Measurements from ENCODE around the gene POLR1E. TPM values are rescaled to one million over a fixed set of nuclear protein-coding genes. Genes with fewer than 3 reads are reported as not detected.

Gene POLR1E
- total and polyA plus RNA-seq, 2 of the 8 experiments (the other 6 are each of a cell fraction or from before 2014, with no cell fraction given): 16.0 to 40.0 TPM

DNA sequence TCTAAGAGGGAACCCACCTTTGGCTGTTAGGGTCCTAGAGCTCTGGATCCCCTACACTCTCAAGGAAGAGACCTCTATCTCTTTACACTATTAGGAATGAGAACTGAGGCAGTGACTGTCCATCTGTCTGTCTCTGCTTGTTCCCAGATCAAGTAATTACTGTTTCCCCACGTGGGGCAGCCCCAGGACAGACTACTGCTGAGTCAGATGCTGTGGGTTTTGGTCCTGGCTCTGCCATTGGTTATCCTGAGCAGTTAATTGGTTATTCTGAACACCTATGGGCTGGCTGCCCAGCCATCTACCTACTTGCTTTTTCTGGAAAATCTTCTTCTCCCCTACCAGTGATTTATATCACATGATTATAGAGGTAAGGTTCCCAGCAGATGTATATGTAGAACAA lies 57.1 kb downstream of the POLR1E start:
- Histone ChIP-seq H3K4me2 (ENCODE audit: insufficient read depth in 1 of 2, low read depth in 2 of 2, low read length in 2 of 2) (no peak overlapping the region), H3K4ac (replicated peaks; ENCODE audit: insufficient read length, low read depth, low read length) (no peak overlapping the region), H2BK15ac (ENCODE audit: low read length) (no peak overlapping the region), H3K23me2 (ENCODE audit: low read depth, low read length) (no peaks in the 10 kb centered on the region), H4K20me1 (replicated peaks in 1 of 2; ENCODE audit: control insufficient read depth in 1 of 2, insufficient read depth in 2 of 2, low read length in 2 of 2) (peaks cover 0 to 8% of the 10 kb centered on the region in 2 experiments), H3K9ac (replicated peaks in 1 of 4; ENCODE audit: extremely low read depth in 1 of 4, low read depth in 3 of 4, low read length in 3 of 4) (no peak overlapping the region), H2AK5ac (ENCODE audit: low read depth, low read length) (no peak overlapping the region), H2BK5ac (ENCODE audit: low read depth, low read length) (no peak overlapping the region), H3K79me2 (ENCODE audit: control insufficient read depth in 1 of 2, insufficient read depth in 2 of 2, low read length in 2 of 2) (no peaks in the 10 kb centered on the region), H4K91ac (replicated peaks; ENCODE audit: insufficient read length, low read length) (no peak overlapping the region), H3K36me3 (ENCODE audit: control insufficient read depth in 2 of 4, insufficient read depth in 4 of 4, low read length in 3 of 4) (peaks cover 0 to 13% (median 1%) of the 10 kb centered on the region in 4 experiments; a peak in 3 of 8 replicates), H3K9me3 (ENCODE audit: insufficient read depth in 2 of 2, low read depth in 1 of 2, low read length in 1 of 2) (no peaks in the 10 kb centered on the region), H4K8ac (ENCODE audit: extremely low read depth, insufficient read depth, low read length) (no peak overlapping the region), H3K18ac (ENCODE audit: extremely low read depth, low read length) (no peak overlapping the region), H2BK120ac (replicated peaks; ENCODE audit: low read depth, low read length) (no peak overlapping the region), H3K14ac (ENCODE audit: insufficient read length) (no peak overlapping the region), H3K27ac (ENCODE audit: low read depth, low read length) (no peak overlapping the region), H3K79me1 (ENCODE audit: low read depth, low read length) (no peaks in the 10 kb centered on the region), H3K4me3 (ENCODE audit: extremely low read depth in 1 of 4, insufficient read depth in 2 of 4, low read depth in 3 of 4, low read length in 4 of 4) (no peak overlapping the region), H2BK12ac (ENCODE audit: low read depth, low read length) (no peak overlapping the region), H4K5ac (ENCODE audit: insufficient read length, low read depth, low read length) (no peak overlapping the region), H3K56ac (replicated peaks; ENCODE audit: insufficient read length, low read depth, low read length) (no peak overlapping the region), H3K4me1 (replicated peaks in 1 of 4; ENCODE audit: control insufficient read depth in 3 of 4, insufficient read depth in 4 of 4, low read length in 3 of 4) (no peaks in the 10 kb centered on the region), H3K27me3 (replicated peaks in 1 of 4; ENCODE audit: control insufficient read depth in 3 of 4, extremely low read depth in 1 of 4, insufficient read depth in 3 of 4, low read length in 3 of 4) (no peaks in the 10 kb centered on the region), H3K23ac (ENCODE audit: insufficient read length) (no peak overlapping the region), H2BK20ac (ENCODE audit: low read length) (no peak overlapping the region), H2AFZ (ENCODE audit: low read length) (no peak overlapping the region)
- FAIRE-seq (no peak), DNase-seq (ENCODE audit: low read depth in 1 of 2, low spot score in 2 of 2) (no peak)
- ChIA-PET CTCF (ENCODE audit: partially characterized antibody) (no interaction called here), POLR2A (ENCODE audit: partially characterized antibody) (interaction anchor here (1.1 kb wide), 1 partner anchor 10 kb away, joined by 3 read pairs; no protein-coding TSS in a partner anchor)
- WGBS, 2 experiments (ENCODE audit: extremely low coverage in 1 of 2, insufficient coverage in 1 of 2, insufficient read length in 1 of 2, insufficient replicate concordance in 2 of 2, low coverage in 1 of 2, low lambda C conversion rate in 2 of 2, missing lambda C conversion rate in 1 of 2): 71% methylated on average over 1 of the region's 1 CpG; no CpG with 5 or more reads in 1 of the 2 experiments
- TF ChIP-seq GABPA (IDR thresholded peaks at IDR 0.05; ENCODE audit: borderline replicate concordance, insufficient read depth, low read length): no peak
- no peak for TF ChIP-seq SP4 (IDR thresholded peaks at IDR 0.05; ENCODE audit: low read length)
- TF ChIP-seq RXRA (IDR thresholded peaks at IDR 0.05; ENCODE audit: insufficient read depth, low read depth, low read length): no peak
- no peak for TF ChIP-seq YY1 (IDR thresholded peaks at IDR 0.05; ENCODE audit: low read depth, low read length)
- no peak for TF ChIP-seq ATF2 (IDR thresholded peaks at IDR 0.05; ENCODE audit: low read length)
- TF ChIP-seq EP300 (IDR thresholded peaks at IDR 0.05; ENCODE audit: borderline replicate concordance in 1 of 2, low read depth in 2 of 2, low read length in 2 of 2): no peak
- no peak for TF ChIP-seq KDM4A (IDR thresholded peaks at IDR 0.05; ENCODE audit: low read depth, low read length, severe bottlenecking)
- TF ChIP-seq SP1 (IDR thresholded peaks at IDR 0.05; ENCODE audit: low read depth, low read length): no peak
- TF ChIP-seq TAF7 (optimal IDR thresholded peaks at IDR 0.05; ENCODE audit: borderline replicate concordance, low read depth, low read length): no peak
- TF ChIP-seq RNF2 (IDR thresholded peaks at IDR 0.05; ENCODE audit: borderline replicate concordance, low read depth, low read length, missing control alignments, poor library complexity, severe bottlenecking): no peak
- TF ChIP-seq SIRT6 (IDR thresholded peaks at IDR 0.05; ENCODE audit: low read length): no peak
- TF ChIP-seq CTBP2 (IDR thresholded peaks at IDR 0.05; ENCODE audit: borderline replicate concordance, insufficient read depth, insufficient read length, low read length): no peak

Measured in H1 (cell line).